Hepatocyte (in vitro differentiated cells): ENCODE measurements around the gene CAPN11. TPM values are rescaled to one million over a fixed set of nuclear protein-coding genes. Genes with fewer than 3 reads are reported as not detected.
A peak's percentile ranks its signal among the peaks of the same experiment; 100 is the strongest.

Experiments used
- DNase-seq: peaks from one replicate; pipeline ENCODE4 v3.0.0-alpha.2; 2016; ENCODE audit warnings: low spot score
- H2AFZ ChIP-seq: fragments of 200-600 bp; sonication (generic); 2 replicates; pipeline ENCODE4 v1.6.0; 2016; ENCODE audit warnings: antibody characterized with exemption, mild to moderate bottlenecking
- H3K27ac ChIP-seq: fragments of 200-600 bp; sonication (generic); 2 replicates; pipeline ENCODE4 v1.5.1; 2016; ENCODE audit warnings: mild to moderate bottlenecking
- H3K27me3 ChIP-seq: fragments of 200-600 bp; sonication (generic); 2 replicates; pipeline ENCODE4 v1.6.1; 2016
- H3K36me3 ChIP-seq: fragments of 200-600 bp; sonication (generic); replicated peaks from 2 replicates; pipeline ENCODE4 v1.5.1; 2016; ENCODE audit warnings: low read depth; ENCODE audit not compliant: insufficient read depth
- H3K4me1 ChIP-seq: fragments of 200-600 bp; sonication (generic); 2 replicates; pipeline ENCODE4 v1.5.1; 2016; ENCODE audit warnings: mild to moderate bottlenecking, moderate library complexity; ENCODE audit not compliant: insufficient read depth
- H3K4me2 ChIP-seq: fragments of 200-600 bp; sonication (generic); 2 replicates; pipeline ENCODE4 v1.6.0; 2016
- H3K4me3 ChIP-seq: fragments of 200-600 bp; sonication (generic); 2 replicates; pipeline ENCODE4 v1.5.1; 2016; ENCODE audit warnings: mild to moderate bottlenecking
- H3K79me2 ChIP-seq: fragments of 200-600 bp; sonication (generic); 2 replicates; pipeline ENCODE4 v1.6.0; 2017; ENCODE audit warnings: mild to moderate bottlenecking
- H3K9me2 ChIP-seq: fragments of 200-600 bp; sonication (generic); replicated peaks from 2 replicates; pipeline ENCODE4 v1.6.0; 2017; ENCODE audit warnings: mild to moderate bottlenecking; ENCODE audit not compliant: insufficient read depth
- H3K9me3 ChIP-seq: fragments of 200-600 bp; sonication (generic); 2 replicates; pipeline ENCODE4 v1.5.1; 2016; ENCODE audit warnings: low read depth, mild to moderate bottlenecking
- H4K20me1 ChIP-seq: fragments of 200-600 bp; sonication (generic); 2 replicates; pipeline ENCODE4 v1.6.0; 2016; ENCODE audit warnings: mild to moderate bottlenecking; ENCODE audit not compliant: insufficient read depth, poor library complexity, severe bottlenecking
- EZH2 ChIP-seq: fragments of 200-600 bp; sonication (generic); IDR thresholded peaks from 2 replicates; pipeline ENCODE4 v1.6.1; 2016; ENCODE audit warnings: antibody characterized with exemption, mild to moderate bottlenecking, borderline replicate concordance
- EZH2phosphoT487 ChIP-seq: fragments of 200-600 bp; sonication (generic); IDR thresholded peaks from one replicate; pipeline ENCODE4 v1.6.1; 2018; ENCODE audit warnings: antibody characterized with exemption, mild to moderate bottlenecking, low read depth, moderate library complexity; ENCODE audit not compliant: unreplicated experiment, severe bottlenecking
- WGBS: methylation state at CpG from one replicate; pipeline ENCODE4 v1.1.6; 2016; ENCODE audit warnings: low lambda C conversion rate; ENCODE audit errors: missing lambda C conversion rate; 5-methylcytosine and 5-hydroxymethylcytosine counted together
- polyA plus RNA-seq: library from polyadenylated mRNA; unstranded; fragments of >200 nt; fragmentation: Nextera tagmentation; extraction: Ambion mirVana; gene quantifications from 2 replicates; pipeline ENCODE4 v1.2.1, GENCODE V29; 2016
- total RNA-seq: library from RNA; depleted of rRNA; stranded (reverse); fragments of >200 nt; gene quantifications from 2 replicates; pipeline ENCODE4 v1.2.3, GENCODE V29; 2014
- TF ChIP-seq, protein P1 (sequence below): fragments of 200-600 bp; sonication (generic); IDR thresholded peaks from 2 replicates; pipeline ENCODE4 v1.5.1; 2016; ENCODE audit warnings: antibody characterized with exemption, mild to moderate bottlenecking; ENCODE audit not compliant: poor library complexity

The CAPN11 gene
- total and polyA plus RNA-seq, 2 experiments from 2014 or later: 0.13 to 0.23 TPM

DNA sequence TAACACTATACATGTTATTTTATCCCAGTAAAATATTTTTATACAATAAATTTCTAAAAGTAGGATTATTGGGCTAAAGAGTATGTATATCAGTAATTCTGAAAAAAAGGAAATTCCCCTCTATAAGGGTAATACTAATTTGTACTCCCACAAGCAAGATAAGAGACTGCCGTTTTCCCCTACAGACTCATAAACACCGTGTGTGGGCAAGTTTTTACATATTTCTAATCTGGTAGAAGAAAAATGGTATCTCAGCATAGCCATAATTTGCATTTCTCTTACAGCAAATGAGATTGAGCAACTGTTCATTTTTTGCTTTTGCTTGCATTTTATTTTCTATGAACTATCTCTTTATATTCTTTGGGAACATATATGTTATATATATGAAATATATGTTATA is 32.1 kb downstream of the CAPN11 start:
- Histone ChIP-seq H3K79me2 (no peaks in the 10 kb centered on the region), H3K27me3 (no peaks in the 10 kb centered on the region), H3K9me3 (no peaks in the 10 kb centered on the region), H3K4me3 (no peak overlapping the region), H4K20me1 (no peaks in the 10 kb centered on the region), H3K9me2 (no peaks in the 10 kb centered on the region), H3K4me1 (no peaks in the 10 kb centered on the region), H2AFZ (no peak overlapping the region), H3K36me3 (no peaks in the 10 kb centered on the region), H3K27ac (no peak overlapping the region), H3K4me2 (no peak overlapping the region)
- no peak for DNase-seq
- WGBS: 33% methylated on average over 2 of the region's 2 CpGs
- TF ChIP-seq EZH2: no peak
- TF ChIP-seq EZH2phosphoT487: no peak
- TF ChIP-seq, protein P1, sequence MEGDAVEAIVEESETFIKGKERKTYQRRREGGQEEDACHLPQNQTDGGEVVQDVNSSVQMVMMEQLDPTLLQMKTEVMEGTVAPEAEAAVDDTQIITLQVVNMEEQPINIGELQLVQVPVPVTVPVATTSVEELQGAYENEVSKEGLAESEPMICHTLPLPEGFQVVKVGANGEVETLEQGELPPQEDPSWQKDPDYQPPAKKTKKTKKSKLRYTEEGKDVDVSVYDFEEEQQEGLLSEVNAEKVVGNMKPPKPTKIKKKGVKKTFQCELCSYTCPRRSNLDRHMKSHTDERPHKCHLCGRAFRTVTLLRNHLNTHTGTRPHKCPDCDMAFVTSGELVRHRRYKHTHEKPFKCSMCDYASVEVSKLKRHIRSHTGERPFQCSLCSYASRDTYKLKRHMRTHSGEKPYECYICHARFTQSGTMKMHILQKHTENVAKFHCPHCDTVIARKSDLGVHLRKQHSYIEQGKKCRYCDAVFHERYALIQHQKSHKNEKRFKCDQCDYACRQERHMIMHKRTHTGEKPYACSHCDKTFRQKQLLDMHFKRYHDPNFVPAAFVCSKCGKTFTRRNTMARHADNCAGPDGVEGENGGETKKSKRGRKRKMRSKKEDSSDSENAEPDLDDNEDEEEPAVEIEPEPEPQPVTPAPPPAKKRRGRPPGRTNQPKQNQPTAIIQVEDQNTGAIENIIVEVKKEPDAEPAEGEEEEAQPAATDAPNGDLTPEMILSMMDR: no peak

DNA sequence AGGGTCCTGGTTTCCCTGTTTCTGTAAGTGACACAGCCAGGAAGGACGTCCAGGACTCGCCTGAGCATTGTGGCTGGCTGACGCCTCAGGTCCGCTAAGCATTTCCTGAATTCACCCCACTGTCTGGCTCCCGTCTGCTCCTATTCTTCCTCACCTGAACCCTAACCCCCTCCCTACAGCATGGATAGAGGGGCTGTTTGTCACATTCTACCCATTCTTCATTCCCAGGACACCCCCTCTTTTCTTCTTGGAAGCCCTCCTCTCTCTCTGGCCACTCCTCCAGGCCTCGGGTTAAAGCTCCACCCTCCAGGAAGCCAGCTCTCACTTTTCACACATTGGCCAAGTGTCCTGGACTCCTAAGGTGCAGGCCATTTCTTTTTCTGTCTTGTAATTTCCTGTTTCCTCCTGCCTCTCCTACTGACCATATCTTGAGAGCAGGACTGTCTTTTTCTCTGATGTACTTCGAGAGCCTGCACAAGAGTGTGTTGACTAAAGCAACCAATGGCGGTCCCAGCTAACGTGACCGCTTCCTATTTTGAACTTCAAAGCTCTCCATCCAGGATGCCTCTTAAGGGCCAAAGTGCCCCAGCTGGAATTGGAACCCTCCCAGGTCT is 33.9 kb downstream of the CAPN11 start:
- H3K79me2 ChIP-seq: no peaks in the 10 kb centered on the region
- TF ChIP-seq EZH2 (no peak), EZH2phosphoT487 (no peak)
- TF ChIP-seq, protein P1: no peak
- no peak for DNase-seq
- H2AFZ ChIP-seq: peak overlapping the region; percentile 33
- H3K9me3 ChIP-seq: no peaks in the 10 kb centered on the region
- 74% methylated on average over 10 of the region's 10 CpGs for WGBS
- no peak overlapping the region for H3K4me3 ChIP-seq
- peak overlapping the region; percentile 44 for H3K4me2 ChIP-seq
- no peak overlapping the region for H3K27ac ChIP-seq
- no peaks in the 10 kb centered on the region for H3K27me3 ChIP-seq
- H3K9me2 ChIP-seq: no peaks in the 10 kb centered on the region
- H4K20me1 ChIP-seq: no peaks in the 10 kb centered on the region
- H3K4me1 ChIP-seq: no peaks in the 10 kb centered on the region
- H3K36me3 ChIP-seq: no peaks in the 10 kb centered on the region

DNA sequence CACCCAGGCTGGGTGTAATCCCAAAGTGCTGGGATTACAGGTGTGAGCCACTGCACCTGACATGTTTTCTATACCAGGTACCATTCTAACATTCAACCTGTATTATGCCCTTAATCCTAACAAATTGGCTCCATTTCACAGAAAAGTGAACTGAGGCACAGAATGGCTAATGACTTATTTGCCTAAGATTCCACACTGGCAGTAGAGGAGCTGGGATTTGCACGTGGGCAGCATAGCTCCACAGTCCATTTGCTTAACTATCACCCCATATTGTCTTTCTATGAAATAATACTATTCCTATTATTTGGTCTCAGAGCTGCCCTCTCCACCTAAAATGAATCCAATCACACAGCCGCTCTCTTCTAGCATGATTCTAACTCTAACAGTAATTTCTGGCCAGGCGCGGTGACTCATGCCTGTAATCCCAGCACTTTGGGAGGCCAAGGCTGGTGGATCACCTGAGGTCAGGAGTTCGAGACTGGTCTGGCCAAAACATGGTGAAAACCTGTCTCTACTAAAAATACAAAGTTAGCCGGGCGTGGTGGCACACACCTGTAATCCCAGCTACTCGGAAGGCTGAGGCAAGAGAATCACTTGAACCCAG is 34.8 kb downstream of the CAPN11 start:
- no peaks in the 10 kb centered on the region for H3K9me2 ChIP-seq
- no peak for DNase-seq
- TF ChIP-seq EZH2phosphoT487: no peak
- TF ChIP-seq, protein P1: no peak
- no peak for TF ChIP-seq EZH2
- no peaks in the 10 kb centered on the region for H3K79me2 ChIP-seq
- H3K4me3 ChIP-seq: no peak overlapping the region
- H3K4me1 ChIP-seq: no peaks in the 10 kb centered on the region
- no peak overlapping the region for H3K4me2 ChIP-seq
- no peaks in the 10 kb centered on the region for H3K9me3 ChIP-seq
- WGBS: 91% methylated on average over 8 of the region's 8 CpGs
- H4K20me1 ChIP-seq: no peaks in the 10 kb centered on the region
- no peaks in the 10 kb centered on the region for H3K27me3 ChIP-seq
- no peak overlapping the region for H2AFZ ChIP-seq
- no peaks in the 10 kb centered on the region for H3K36me3 ChIP-seq
- no peak overlapping the region for H3K27ac ChIP-seq
